Parietal lobe (tissue), 1 donor: ENCODE data around the gene FABP3. TPM values are rescaled to one million over a fixed set of nuclear protein-coding genes. Genes with fewer than 3 reads are reported as not detected.

Experiments used
- total RNA-seq: library from RNA; depleted of rRNA; stranded (reverse); fragments of >200 nt; gene quantifications from one replicate; pipeline ENCODE4 v1.2.3, GENCODE V29; 2014

Gene FABP3
- 139 TPM for total RNA-seq

GRCh38 chr1:31373056-31373896 lies at the start of gene FABP3:
Gene FABP3, minus strand, starts transcription at chr1:31373076. Its CDS starts 62 bp downstream, at chr1:31373014.

GRCh38 chr1:31412732-31413404 lies 40.0 kb upstream of the FABP3 start, which contains the start of gene SERINC2:
Gene SERINC2, plus strand, starts transcription at chr1:31413213. Its CDS starts 53 bp downstream, at chr1:31413266.

Other genes starting within 250 kb of the FABP3 start
- gene NKAIN1, start 133.2 kb downstream of the FABP3 start, total RNA-seq: 48.8 TPM
- gene SNRNP40, start 76.3 kb downstream of the FABP3 start, total RNA-seq: 111 TPM
- gene ZCCHC17, start 76.0 kb downstream of the FABP3 start, total RNA-seq: 38.5 TPM
- 2.2 TPM for gene SERINC2, start 40.1 kb upstream of the FABP3 start, total RNA-seq
- 1.6 TPM for gene TINAGL1, start 203.4 kb upstream of the FABP3 start, total RNA-seq
- gene HCRTR1, start 244.6 kb upstream of the FABP3 start, total RNA-seq: 3.8 TPM